ENCODE measurements around the gene SLC16A11.

DNA sequence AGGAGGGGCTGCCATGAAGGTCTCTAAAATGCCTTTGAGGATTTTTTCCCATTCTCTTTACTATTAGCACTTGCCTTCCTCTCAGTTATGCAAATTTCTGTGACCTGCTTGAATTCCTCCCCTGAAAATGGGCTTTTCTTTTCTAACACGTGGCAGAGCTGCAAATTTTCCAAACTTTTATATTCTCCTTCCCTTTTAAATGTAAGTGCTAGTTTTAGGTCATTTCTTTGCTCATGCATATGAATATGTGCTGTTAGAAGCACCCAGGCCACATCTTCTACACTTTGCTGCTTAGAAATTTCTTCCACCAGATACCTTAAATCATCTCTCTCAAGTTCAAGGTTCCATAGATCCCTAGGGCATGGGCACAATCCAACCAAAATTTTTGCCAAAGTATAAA lies 24.4 kb upstream of the SLC16A11 start:
- TF ChIP-seq, protein P1, sequence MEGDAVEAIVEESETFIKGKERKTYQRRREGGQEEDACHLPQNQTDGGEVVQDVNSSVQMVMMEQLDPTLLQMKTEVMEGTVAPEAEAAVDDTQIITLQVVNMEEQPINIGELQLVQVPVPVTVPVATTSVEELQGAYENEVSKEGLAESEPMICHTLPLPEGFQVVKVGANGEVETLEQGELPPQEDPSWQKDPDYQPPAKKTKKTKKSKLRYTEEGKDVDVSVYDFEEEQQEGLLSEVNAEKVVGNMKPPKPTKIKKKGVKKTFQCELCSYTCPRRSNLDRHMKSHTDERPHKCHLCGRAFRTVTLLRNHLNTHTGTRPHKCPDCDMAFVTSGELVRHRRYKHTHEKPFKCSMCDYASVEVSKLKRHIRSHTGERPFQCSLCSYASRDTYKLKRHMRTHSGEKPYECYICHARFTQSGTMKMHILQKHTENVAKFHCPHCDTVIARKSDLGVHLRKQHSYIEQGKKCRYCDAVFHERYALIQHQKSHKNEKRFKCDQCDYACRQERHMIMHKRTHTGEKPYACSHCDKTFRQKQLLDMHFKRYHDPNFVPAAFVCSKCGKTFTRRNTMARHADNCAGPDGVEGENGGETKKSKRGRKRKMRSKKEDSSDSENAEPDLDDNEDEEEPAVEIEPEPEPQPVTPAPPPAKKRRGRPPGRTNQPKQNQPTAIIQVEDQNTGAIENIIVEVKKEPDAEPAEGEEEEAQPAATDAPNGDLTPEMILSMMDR (IDR thresholded peaks at IDR 0.05 in 8 of 11, conservative IDR thresholded peaks at IDR 0.05 in 3 of 11), result no peak
- no peak for TF ChIP-seq POLR2AphosphoS5 (IDR thresholded peaks at IDR 0.05)
